ENCODE data around the gene CKAP5.

DNA sequence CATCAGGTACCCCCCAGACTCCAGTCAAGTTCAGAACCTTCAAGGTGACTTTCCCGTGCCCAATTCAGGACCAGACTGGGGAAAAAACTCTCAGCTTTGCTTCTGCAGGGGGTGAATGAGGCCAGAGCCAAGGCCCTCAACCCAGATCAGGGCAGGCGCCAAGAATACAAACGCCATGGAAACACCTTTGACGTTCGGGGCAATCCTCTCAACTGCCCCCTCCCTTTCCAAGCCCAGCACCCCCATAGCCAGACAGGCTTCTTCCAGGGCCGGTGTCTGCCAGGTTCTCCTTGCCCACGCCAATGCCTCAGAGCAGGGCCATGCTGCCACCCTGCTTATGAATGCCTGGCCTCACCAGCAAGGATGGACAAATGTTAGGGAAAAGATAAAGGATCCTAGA is 151.5 kb downstream of the CKAP5 start:
- TF ChIP-seq, protein P1, sequence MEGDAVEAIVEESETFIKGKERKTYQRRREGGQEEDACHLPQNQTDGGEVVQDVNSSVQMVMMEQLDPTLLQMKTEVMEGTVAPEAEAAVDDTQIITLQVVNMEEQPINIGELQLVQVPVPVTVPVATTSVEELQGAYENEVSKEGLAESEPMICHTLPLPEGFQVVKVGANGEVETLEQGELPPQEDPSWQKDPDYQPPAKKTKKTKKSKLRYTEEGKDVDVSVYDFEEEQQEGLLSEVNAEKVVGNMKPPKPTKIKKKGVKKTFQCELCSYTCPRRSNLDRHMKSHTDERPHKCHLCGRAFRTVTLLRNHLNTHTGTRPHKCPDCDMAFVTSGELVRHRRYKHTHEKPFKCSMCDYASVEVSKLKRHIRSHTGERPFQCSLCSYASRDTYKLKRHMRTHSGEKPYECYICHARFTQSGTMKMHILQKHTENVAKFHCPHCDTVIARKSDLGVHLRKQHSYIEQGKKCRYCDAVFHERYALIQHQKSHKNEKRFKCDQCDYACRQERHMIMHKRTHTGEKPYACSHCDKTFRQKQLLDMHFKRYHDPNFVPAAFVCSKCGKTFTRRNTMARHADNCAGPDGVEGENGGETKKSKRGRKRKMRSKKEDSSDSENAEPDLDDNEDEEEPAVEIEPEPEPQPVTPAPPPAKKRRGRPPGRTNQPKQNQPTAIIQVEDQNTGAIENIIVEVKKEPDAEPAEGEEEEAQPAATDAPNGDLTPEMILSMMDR (IDR thresholded peaks at IDR 0.05): no peak
- TF ChIP-seq POLR2A (IDR thresholded peaks at IDR 0.05): no peak

Measured in lower leg skin (tissue), 3 donors.